Astrocyte (in vitro differentiated cells and primary cell): ENCODE data around the gene ZBTB7B. TPM values are rescaled to one million over a fixed set of nuclear protein-coding genes. Genes with fewer than 3 reads are reported as not detected.

ENCODE experiments used
- DNase-seq: peaks from one replicate; pipeline ENCODE4 v3.0.0-alpha.2; 2010; ENCODE audit warnings: low read depth
- FAIRE-seq: peaks from 2 replicates; lab custom pipeline; 2011; peaks lifted over from hg19 to GRCh38; lab: Jason Lieb, UNC
- H2AFZ ChIP-seq: 2 replicates; pipeline ENCODE4 v1.6.0; 2012; ENCODE audit warnings: low read depth, low read length, inconsistent platforms
- H3K27ac ChIP-seq: 2 replicates; pipeline ENCODE4 v1.5.1; 2011; ENCODE audit warnings: low read depth, low read length, inconsistent platforms
- H3K27me3 ChIP-seq: 2 replicates; pipeline ENCODE4 v1.6.0; 2011; ENCODE audit warnings: low read length, inconsistent platforms; ENCODE audit not compliant: insufficient read depth
- H3K36me3 ChIP-seq: 2 replicates; pipeline ENCODE4 v1.5.1; 2011; ENCODE audit warnings: low read length, inconsistent platforms; ENCODE audit not compliant: insufficient read depth
- H3K4me1 ChIP-seq: 2 replicates; pipeline ENCODE4 v1.5.1; 2011; ENCODE audit warnings: low read length, inconsistent platforms; ENCODE audit not compliant: insufficient read depth
- H3K4me2 ChIP-seq: 2 replicates; pipeline ENCODE4 v1.6.0; 2012; ENCODE audit warnings: low read length, inconsistent platforms
- H3K4me3 ChIP-seq: 2 replicates; pipeline ENCODE4 v1.5.1; 2011; ENCODE audit warnings: low read depth, mild to moderate bottlenecking, low read length, inconsistent platforms; ENCODE audit not compliant: insufficient read depth
- H3K79me2 ChIP-seq: 2 replicates; pipeline ENCODE4 v1.6.0; 2012; ENCODE audit warnings: mild to moderate bottlenecking, low read length, inconsistent platforms; ENCODE audit not compliant: insufficient read depth
- H3K9ac ChIP-seq: 2 replicates; pipeline ENCODE4 v1.6.0; 2012; ENCODE audit warnings: mild to moderate bottlenecking, low read length, inconsistent platforms
- H3K9me3 ChIP-seq: 2 replicates; pipeline ENCODE4 v1.5.1; 2012; ENCODE audit warnings: low read depth, mild to moderate bottlenecking, low read length, inconsistent platforms; ENCODE audit not compliant: insufficient read depth
- H4K20me1 ChIP-seq: 2 replicates; pipeline ENCODE4 v1.6.0; 2012; ENCODE audit warnings: low read length, inconsistent platforms; ENCODE audit not compliant: insufficient read depth
- H3K27ac Mint-ChIP-seq: one replicate; pipeline ENCODE4 v1.8.0; 2021; ENCODE audit warnings: mild to moderate bottlenecking, mixed read lengths; ENCODE audit not compliant: unreplicated experiment
- H3K27me3 Mint-ChIP-seq: one replicate; pipeline ENCODE4 v1.8.0; 2021; ENCODE audit warnings: low read depth, mixed read lengths; ENCODE audit not compliant: unreplicated experiment
- H3K36me3 Mint-ChIP-seq: one replicate; pipeline ENCODE4 v1.8.0; 2021; ENCODE audit warnings: low read depth, mixed read lengths; ENCODE audit not compliant: unreplicated experiment
- H3K4me1 Mint-ChIP-seq: one replicate; pipeline ENCODE4 v1.8.0; 2021; ENCODE audit warnings: low read depth, mixed read lengths; ENCODE audit not compliant: unreplicated experiment
- H3K4me3 Mint-ChIP-seq: one replicate; pipeline ENCODE4 v1.8.0; 2021; ENCODE audit warnings: mild to moderate bottlenecking, moderate library complexity, mixed read lengths; ENCODE audit not compliant: unreplicated experiment
- H3K9me3 Mint-ChIP-seq: one replicate; pipeline ENCODE4 v1.8.0; 2021; ENCODE audit warnings: mild to moderate bottlenecking, mixed read lengths; ENCODE audit not compliant: unreplicated experiment
- EZH2 ChIP-seq: IDR thresholded peaks from 2 replicates; pipeline ENCODE4 v1.6.1; 2012; ENCODE audit warnings: mild to moderate bottlenecking, low read length, inconsistent platforms; ENCODE audit not compliant: insufficient read depth
- total RNA-seq: library from RNA; stranded (reverse); gene quantifications from 2 replicates; pipeline ENCODE4 v1.2.1, GENCODE V29; 2021
- TF ChIP-seq, protein P1 (sequence below): IDR thresholded peaks from 2 replicates; pipeline ENCODE4 v1.5.1; 2011; ENCODE audit warnings: low read depth, mild to moderate bottlenecking, inconsistent platforms, low read length, moderate library complexity; ENCODE audit not compliant: insufficient read depth

ZBTB7B gene
- total RNA-seq, 1 donor from 2014 or later, result 46.1 TPM

GRCh38 chr1:154993572-154994268, 8.9 kb upstream of the ZBTB7B start, which contains the start of gene LENEP:
LENEP (plus strand) TSS chr1:154993586; CDS start chr1:154993608, 22 bp downstream.
- FAIRE-seq, result no peak
- H3K9me3 Mint-ChIP-seq, result no peaks in the 10 kb centered on the region

GRCh38 chr1:154994269-154994587, 8.4 kb upstream of the ZBTB7B start:
- no peaks in the 10 kb centered on the region for H3K27me3 ChIP-seq
- H4K20me1 ChIP-seq, result peaks cover 12% of the 10 kb centered on the region
- H3K9ac ChIP-seq, result no peak overlapping the region
- no peaks in the 10 kb centered on the region for H3K9me3 ChIP-seq
- H3K27me3 Mint-ChIP-seq, result no peaks in the 10 kb centered on the region
- peaks cover 4% of the 10 kb centered on the region for H3K36me3 ChIP-seq
- H3K36me3 Mint-ChIP-seq, result peaks cover 4% of the 10 kb centered on the region
- no peak for TF ChIP-seq EZH2
- TF ChIP-seq, protein P1, sequence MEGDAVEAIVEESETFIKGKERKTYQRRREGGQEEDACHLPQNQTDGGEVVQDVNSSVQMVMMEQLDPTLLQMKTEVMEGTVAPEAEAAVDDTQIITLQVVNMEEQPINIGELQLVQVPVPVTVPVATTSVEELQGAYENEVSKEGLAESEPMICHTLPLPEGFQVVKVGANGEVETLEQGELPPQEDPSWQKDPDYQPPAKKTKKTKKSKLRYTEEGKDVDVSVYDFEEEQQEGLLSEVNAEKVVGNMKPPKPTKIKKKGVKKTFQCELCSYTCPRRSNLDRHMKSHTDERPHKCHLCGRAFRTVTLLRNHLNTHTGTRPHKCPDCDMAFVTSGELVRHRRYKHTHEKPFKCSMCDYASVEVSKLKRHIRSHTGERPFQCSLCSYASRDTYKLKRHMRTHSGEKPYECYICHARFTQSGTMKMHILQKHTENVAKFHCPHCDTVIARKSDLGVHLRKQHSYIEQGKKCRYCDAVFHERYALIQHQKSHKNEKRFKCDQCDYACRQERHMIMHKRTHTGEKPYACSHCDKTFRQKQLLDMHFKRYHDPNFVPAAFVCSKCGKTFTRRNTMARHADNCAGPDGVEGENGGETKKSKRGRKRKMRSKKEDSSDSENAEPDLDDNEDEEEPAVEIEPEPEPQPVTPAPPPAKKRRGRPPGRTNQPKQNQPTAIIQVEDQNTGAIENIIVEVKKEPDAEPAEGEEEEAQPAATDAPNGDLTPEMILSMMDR, result no peak
- H2AFZ ChIP-seq, result no peak overlapping the region
- peaks cover 9% of the 10 kb centered on the region for H3K79me2 ChIP-seq
- no peak overlapping the region for H3K27ac ChIP-seq
- peaks cover 26% of the 10 kb centered on the region for H3K4me1 Mint-ChIP-seq
- DNase-seq (no peak), FAIRE-seq (no peak)
- no peak overlapping the region for H3K4me2 ChIP-seq
- no peak overlapping the region for H3K4me3 ChIP-seq
- H3K27ac Mint-ChIP-seq, result peak overlapping the region; percentile 84
- no peak overlapping the region for H3K4me3 Mint-ChIP-seq
- peaks cover 7% of the 10 kb centered on the region for H3K4me1 ChIP-seq
- H3K9me3 Mint-ChIP-seq, result no peaks in the 10 kb centered on the region

More at GRCh38 chr1:154993572-154994268, 8.9 kb upstream of the ZBTB7B start, which contains the start of gene LENEP:
- Histone ChIP-seq H3K27ac (no peak within 1 kb of the TSS), H3K79me2 (peaks cover 14% of the 10 kb centered on the region), H3K27me3 (no peaks in the 10 kb centered on the region), H3K9me3 (no peaks in the 10 kb centered on the region), H3K4me2 (no peak within 1 kb of the TSS), H3K36me3 (peaks cover 8% of the 10 kb centered on the region), H3K4me3 (no peak within 1 kb of the TSS), H3K9ac (peak within 1 kb of the TSS; percentile 8), H2AFZ (no peak within 1 kb of the TSS), H4K20me1 (peaks cover 17% of the 10 kb centered on the region), H3K4me1 (peaks cover 7% of the 10 kb centered on the region)
- H3K27me3 Mint-ChIP-seq, result no peaks in the 10 kb centered on the region
- H3K36me3 Mint-ChIP-seq, result peaks cover 8% of the 10 kb centered on the region
- H3K4me1 Mint-ChIP-seq, result peaks cover 22% of the 10 kb centered on the region
- no peak for DNase-seq
- no peak within 1 kb of the TSS for H3K4me3 Mint-ChIP-seq
- TF ChIP-seq, protein P1, result no peak
- no peak for TF ChIP-seq EZH2
- H3K27ac Mint-ChIP-seq, result peak within 1 kb of the TSS; percentile 84

DNA sequence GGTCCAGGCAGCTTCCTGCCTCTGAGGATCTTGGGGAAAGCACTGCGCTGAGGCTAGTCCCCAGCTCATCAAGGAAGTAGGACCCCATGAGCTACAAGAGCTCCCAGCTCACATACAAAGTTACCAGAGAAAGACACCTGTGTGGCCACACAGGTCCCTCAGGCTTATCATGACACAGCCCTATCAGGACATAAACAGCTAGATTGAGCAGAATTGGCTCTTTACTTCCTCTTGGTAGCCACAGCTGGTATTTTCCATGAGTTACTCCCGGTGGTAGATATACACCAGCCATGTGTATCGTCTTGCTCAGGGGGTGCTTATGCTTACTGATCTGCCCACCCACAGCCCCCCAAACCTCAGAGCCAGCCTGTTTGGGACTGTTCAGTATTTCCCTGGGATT, 8.0 kb upstream of the ZBTB7B start:
- peaks cover 8% of the 10 kb centered on the region for H3K4me1 ChIP-seq
- H3K27me3 ChIP-seq, result no peaks in the 10 kb centered on the region
- no peak for FAIRE-seq
- Mint-ChIP-seq H3K27ac (peak overlapping the region; percentile 84), H3K27me3 (no peaks in the 10 kb centered on the region), H3K4me1 (peaks cover 26% of the 10 kb centered on the region), H3K36me3 (peaks cover 3% of the 10 kb centered on the region), H3K9me3 (no peaks in the 10 kb centered on the region), H3K4me3 (no peak overlapping the region)
- H3K4me3 ChIP-seq, result no peak overlapping the region
- no peak overlapping the region for H3K27ac ChIP-seq
- H3K9ac ChIP-seq, result no peak overlapping the region
- DNase-seq, result no peak
- TF ChIP-seq EZH2, result no peak
- TF ChIP-seq, protein P1, result no peak
- H3K9me3 ChIP-seq, result no peaks in the 10 kb centered on the region
- peaks cover 5% of the 10 kb centered on the region for H3K79me2 ChIP-seq
- H2AFZ ChIP-seq, result no peak overlapping the region
- peaks cover 9% of the 10 kb centered on the region for H4K20me1 ChIP-seq
- H3K4me2 ChIP-seq, result no peak overlapping the region
- peaks cover 4% of the 10 kb centered on the region for H3K36me3 ChIP-seq
